ENCODE measurements around the gene LRRC4C.

DNA sequence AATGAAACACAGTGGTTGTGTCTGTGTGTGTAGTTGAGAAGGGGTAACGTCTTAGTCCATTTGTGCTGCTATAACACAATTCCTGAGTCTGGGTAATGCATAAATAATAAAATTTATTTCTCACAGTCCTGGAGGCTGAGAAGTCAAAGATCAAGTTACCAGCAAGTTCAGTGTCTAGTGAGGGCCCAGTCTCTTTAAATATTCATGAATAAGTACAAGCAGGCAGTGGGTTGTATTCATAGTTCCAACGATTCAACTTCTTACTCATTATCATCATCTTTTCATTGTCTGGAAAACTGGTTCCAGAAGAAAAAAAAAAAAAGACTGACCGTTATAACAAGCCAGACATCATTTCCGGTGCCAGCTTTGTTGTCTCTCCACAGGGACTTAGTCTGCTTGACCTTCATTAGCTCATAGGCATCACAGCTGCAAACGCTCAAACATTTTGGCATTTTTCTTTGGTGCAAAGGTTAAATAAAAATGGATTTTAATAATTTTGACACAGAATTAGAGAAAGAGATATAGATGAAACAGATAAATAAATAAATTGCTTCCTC, 1297.5 kb downstream of the LRRC4C start:
- TF ChIP-seq, protein P1, sequence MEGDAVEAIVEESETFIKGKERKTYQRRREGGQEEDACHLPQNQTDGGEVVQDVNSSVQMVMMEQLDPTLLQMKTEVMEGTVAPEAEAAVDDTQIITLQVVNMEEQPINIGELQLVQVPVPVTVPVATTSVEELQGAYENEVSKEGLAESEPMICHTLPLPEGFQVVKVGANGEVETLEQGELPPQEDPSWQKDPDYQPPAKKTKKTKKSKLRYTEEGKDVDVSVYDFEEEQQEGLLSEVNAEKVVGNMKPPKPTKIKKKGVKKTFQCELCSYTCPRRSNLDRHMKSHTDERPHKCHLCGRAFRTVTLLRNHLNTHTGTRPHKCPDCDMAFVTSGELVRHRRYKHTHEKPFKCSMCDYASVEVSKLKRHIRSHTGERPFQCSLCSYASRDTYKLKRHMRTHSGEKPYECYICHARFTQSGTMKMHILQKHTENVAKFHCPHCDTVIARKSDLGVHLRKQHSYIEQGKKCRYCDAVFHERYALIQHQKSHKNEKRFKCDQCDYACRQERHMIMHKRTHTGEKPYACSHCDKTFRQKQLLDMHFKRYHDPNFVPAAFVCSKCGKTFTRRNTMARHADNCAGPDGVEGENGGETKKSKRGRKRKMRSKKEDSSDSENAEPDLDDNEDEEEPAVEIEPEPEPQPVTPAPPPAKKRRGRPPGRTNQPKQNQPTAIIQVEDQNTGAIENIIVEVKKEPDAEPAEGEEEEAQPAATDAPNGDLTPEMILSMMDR (IDR thresholded peaks at IDR 0.05), result no peak
- TF ChIP-seq JUND (IDR thresholded peaks at IDR 0.05) (no peak), GABPA (IDR thresholded peaks at IDR 0.05; ENCODE audit: low read depth) (no peak)

All from SK-N-SH (cell line).